HEK293T (cell line): ENCODE data around the gene RMDN2.

Experiments
- CTCF ChIA-PET: fragments of 350-600 bp; formaldehyde crosslinking; extraction: SDS; loops from one replicate; lab custom pipeline; 2021; ENCODE audit warnings: antibody characterized with exemption, inconsistent platforms; lab: Yijun Ruan, JAX
- POLR2A ChIA-PET: fragments of 350-600 bp; formaldehyde crosslinking; extraction: SDS; loops from one replicate; lab custom pipeline; 2020; ENCODE audit warnings: antibody characterized with exemption, inconsistent platforms; lab: Yijun Ruan, JAX
- DNase-seq: peaks from one replicate; pipeline ENCODE4 v3.0.0; 2012; ENCODE audit warnings: mixed read lengths; ENCODE audit errors: extremely low spot score
- ARNT ChIP-seq: fragments of 450-650 bp; IDR thresholded peaks from 2 replicates; pipeline ENCODE4 v1.6.1; 2017; ENCODE audit warnings: mild to moderate bottlenecking
- BHLHE40 ChIP-seq: fragments of 450-650 bp; IDR thresholded peaks from 2 replicates; pipeline ENCODE4 v1.6.1; 2016; ENCODE audit warnings: mild to moderate bottlenecking, moderate library complexity, borderline replicate concordance
- CTBP1 ChIP-seq: fragments of 450-650 bp; IDR thresholded peaks from 2 replicates; pipeline ENCODE4 v1.6.1; 2016; ENCODE audit warnings: borderline replicate concordance
- ELF4 ChIP-seq: fragments of 450-650 bp; IDR thresholded peaks from 2 replicates; pipeline ENCODE4 v1.6.1; 2017; ENCODE audit warnings: antibody characterized with exemption
- FOXA1 ChIP-seq: fragments of 450-650 bp; IDR thresholded peaks from 2 replicates; pipeline ENCODE4 v1.6.1; 2016; ENCODE audit warnings: mild to moderate bottlenecking
- FOXK2 ChIP-seq: fragments of 450-650 bp; IDR thresholded peaks from 2 replicates; pipeline ENCODE4 v1.6.1; 2016; ENCODE audit warnings: mild to moderate bottlenecking
- FOXM1 ChIP-seq: fragments of 450-650 bp; IDR thresholded peaks from 2 replicates; pipeline ENCODE4 v1.6.1; 2017; ENCODE audit warnings: mild to moderate bottlenecking, borderline replicate concordance
- HDGF ChIP-seq: fragments of 450-650 bp; IDR thresholded peaks from 2 replicates; pipeline ENCODE4 v1.6.1; 2017; ENCODE audit warnings: antibody characterized with exemption, borderline replicate concordance
- L3MBTL2 ChIP-seq: fragments of 450-650 bp; conservative IDR thresholded peaks from 2 replicates; pipeline ENCODE4 v1.6.1; 2016; ENCODE audit warnings: mild to moderate bottlenecking
- LEF1 ChIP-seq: fragments of 450-650 bp; IDR thresholded peaks from 2 replicates; pipeline ENCODE4 v1.6.1; 2017; ENCODE audit warnings: mild to moderate bottlenecking, borderline replicate concordance
- NFRKB ChIP-seq: fragments of 450-650 bp; IDR thresholded peaks from 2 replicates; pipeline ENCODE4 v1.6.1; 2016; ENCODE audit warnings: mild to moderate bottlenecking, moderate library complexity
- PKNOX1 ChIP-seq: fragments of 450-650 bp; IDR thresholded peaks from 2 replicates; pipeline ENCODE4 v1.6.1; 2016
- SP1 ChIP-seq: fragments of 450-650 bp; IDR thresholded peaks from 2 replicates; pipeline ENCODE4 v1.6.1; 2017
- SUZ12 ChIP-seq: fragments of 450-650 bp; IDR thresholded peaks from 2 replicates; pipeline ENCODE4 v1.6.1; 2016; ENCODE audit warnings: mild to moderate bottlenecking
- TARDBP ChIP-seq: fragments of 450-650 bp; IDR thresholded peaks from 2 replicates; pipeline ENCODE4 v1.6.1; 2016
- ZNF384 ChIP-seq: fragments of 450-650 bp; IDR thresholded peaks from 2 replicates; pipeline ENCODE4 v1.6.1; 2016

The RMDN2 gene

GRCh38 chr2:37915773-37916172 is 9.3 kb upstream of the RMDN2 start:
- ChIA-PET CTCF (no interaction called here), POLR2A (no interaction called here)
- TF ChIP-seq PKNOX1, result no peak
- TF ChIP-seq NFRKB, result no peak
- no peak for TF ChIP-seq HDGF
- TF ChIP-seq ZNF384, result no peak
- no peak for TF ChIP-seq FOXK2
- no peak for TF ChIP-seq SUZ12
- no peak for TF ChIP-seq BHLHE40
- TF ChIP-seq LEF1, result no peak
- no peak for TF ChIP-seq FOXA1
- no peak for TF ChIP-seq L3MBTL2
- TF ChIP-seq ELF4, result no peak
- no peak for TF ChIP-seq CTBP1
- TF ChIP-seq TARDBP, result no peak
- no peak for TF ChIP-seq ARNT
- no peak for TF ChIP-seq SP1
- no peak for TF ChIP-seq FOXM1

GRCh38 chr2:37916512-37917082 is 8.5 kb upstream of the RMDN2 start:
- no peak for DNase-seq
- ChIA-PET POLR2A (no interaction called here), CTCF (no interaction called here)
- TF ChIP-seq FOXM1 (no peak), ELF4 (no peak), NFRKB (no peak), LEF1 (no peak), FOXK2 (no peak), SP1 (no peak), PKNOX1 (no peak), HDGF (no peak), CTBP1 (no peak), SUZ12 (no peak), BHLHE40 (no peak), L3MBTL2 (no peak), ZNF384 (no peak), ARNT (no peak)

More at GRCh38 chr2:37915773-37916172, 9.3 kb upstream of the RMDN2 start:
- no peak for DNase-seq

GRCh38 chr2:37917281-37918228 is 7.5 kb upstream of the RMDN2 start:
- POLR2A ChIA-PET, result no interaction called here
- CTCF ChIA-PET, result no interaction called here
- DNase-seq, result no peak
- no peak for TF ChIP-seq ELF4
- TF ChIP-seq ARNT, result no peak
- TF ChIP-seq HDGF, result no peak
- TF ChIP-seq FOXA1, result no peak
- TF ChIP-seq CTBP1, result no peak
- TF ChIP-seq NFRKB, result no peak
- TF ChIP-seq L3MBTL2, result no peak
- TF ChIP-seq FOXM1, result no peak
- TF ChIP-seq SP1, result no peak
- no peak for TF ChIP-seq FOXK2
- TF ChIP-seq BHLHE40, result no peak
- TF ChIP-seq PKNOX1, result no peak
- no peak for TF ChIP-seq TARDBP
- no peak for TF ChIP-seq SUZ12
- TF ChIP-seq ZNF384, result no peak
- no peak for TF ChIP-seq LEF1

GRCh38 chr2:37918742-37919186 is 6.3 kb upstream of the RMDN2 start:
- ChIA-PET CTCF (no interaction called here), POLR2A (no interaction called here)
- TF ChIP-seq SP1, result no peak
- no peak for TF ChIP-seq NFRKB
- TF ChIP-seq FOXA1, result no peak
- TF ChIP-seq TARDBP, result no peak
- TF ChIP-seq L3MBTL2, result no peak
- no peak for TF ChIP-seq ZNF384
- TF ChIP-seq ELF4, result no peak
- TF ChIP-seq FOXK2, result no peak
- no peak for TF ChIP-seq PKNOX1
- no peak for TF ChIP-seq CTBP1
- TF ChIP-seq BHLHE40, result no peak
- TF ChIP-seq FOXM1, result no peak
- no peak for TF ChIP-seq LEF1
- no peak for TF ChIP-seq HDGF
- no peak for TF ChIP-seq SUZ12
- no peak for TF ChIP-seq ARNT
- no peak for DNase-seq

GRCh38 chr2:37919631-37920032 is 5.5 kb upstream of the RMDN2 start:
- TF ChIP-seq BHLHE40 (no peak), SUZ12 (no peak), NFRKB (no peak), CTBP1 (no peak), FOXA1 (no peak), SP1 (no peak), L3MBTL2 (no peak), ZNF384 (no peak), FOXK2 (no peak), FOXM1 (no peak), ARNT (no peak), ELF4 (no peak), HDGF (no peak), TARDBP (no peak), PKNOX1 (no peak)
- DNase-seq, result no peak
- ChIA-PET POLR2A (no interaction called here), CTCF (no interaction called here)
